ENCODE data around the gene UQCC3. TPM values are rescaled to one million over a fixed set of nuclear protein-coding genes. Genes with fewer than 3 reads are reported as not detected.
"Not testable (repeated sequence)": the region's sequence is repeated elsewhere in the genome, so short reads cannot be mapped to it uniquely, and the experiment has no call there.

UQCC3 gene
- total and polyA plus RNA-seq, 9 of the 15 experiments (the other 6 are each of a cell fraction or from before 2014, with no cell fraction given) = 3.3 to 44.3 (median 8.0) TPM

DNA sequence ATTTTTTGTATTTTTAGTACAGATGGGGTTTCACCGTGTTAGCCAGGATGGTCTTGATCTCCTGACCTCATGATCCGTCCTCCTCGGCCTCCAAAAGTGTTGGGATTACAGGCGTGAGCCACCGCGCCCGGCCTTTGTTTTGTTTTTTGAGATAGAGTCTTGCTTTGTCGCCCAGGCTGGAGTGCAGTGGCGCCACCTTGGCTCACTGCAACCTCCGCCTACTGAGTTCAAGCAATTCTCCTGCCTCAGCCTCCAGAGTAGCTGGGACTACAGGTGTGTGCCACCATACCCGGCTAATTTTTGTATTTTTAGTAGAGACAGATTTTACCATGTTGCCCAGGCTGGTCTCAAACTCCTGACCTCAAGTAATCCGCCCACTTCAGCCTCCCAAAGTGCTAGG lies 21.2 kb upstream of the UQCC3 start:
- H3K9me3 ChIP-seq (replicated peaks; ENCODE audit: control insufficient read depth, insufficient read depth, low read depth, low read length); H3K27me3 ChIP-seq (ENCODE audit: control insufficient read depth in 2 of 2, insufficient read depth in 2 of 2, low read length in 2 of 2); CTCF ChIA-PET (ENCODE audit: low intra/inter-chr PET ratio); BruUV-seq (replicated peaks); H3K9me1 ChIP-seq (ENCODE audit: control insufficient read depth, insufficient read depth, low read length); H3K27ac ChIP-seq (ENCODE audit: extremely low read depth, low read depth, low read length); H3K4me3 ChIP-seq; ATAC-seq; in situ Hi-C loops (cut with MboI); H2AFZ ChIP-seq (ENCODE audit: low read depth, low read length); intact Hi-C loops (cut with micrococcal nuclease); FAIRE-seq; H3K4me2 ChIP-seq (ENCODE audit: insufficient read depth, low read length); H3K9ac ChIP-seq (ENCODE audit: insufficient read depth in 1 of 2, low read depth in 2 of 2, low read length in 2 of 2); DNase-seq (ENCODE audit: extremely low read depth in 1 of 4, low spot score in 3 of 4): not testable (repeated sequence)
- POLR2A ChIA-PET = interaction anchor here (1.0 to 1.6 kb wide), 2 partner anchors 14 to 16 kb away, joined by 3 to 8 read pairs; partner anchors contain the start of genes C11orf98 and CSKMT
- WGBS (ENCODE audit: insufficient coverage, low coverage, missing lambda C conversion rate) = 81% methylated on average over 12 of the region's 12 CpGs
- peaks cover 46% of the 10 kb centered on the region for H3K79me2 ChIP-seq (ENCODE audit: control insufficient read depth, insufficient read depth, low read length)
- TF ChIP-seq, protein P1, sequence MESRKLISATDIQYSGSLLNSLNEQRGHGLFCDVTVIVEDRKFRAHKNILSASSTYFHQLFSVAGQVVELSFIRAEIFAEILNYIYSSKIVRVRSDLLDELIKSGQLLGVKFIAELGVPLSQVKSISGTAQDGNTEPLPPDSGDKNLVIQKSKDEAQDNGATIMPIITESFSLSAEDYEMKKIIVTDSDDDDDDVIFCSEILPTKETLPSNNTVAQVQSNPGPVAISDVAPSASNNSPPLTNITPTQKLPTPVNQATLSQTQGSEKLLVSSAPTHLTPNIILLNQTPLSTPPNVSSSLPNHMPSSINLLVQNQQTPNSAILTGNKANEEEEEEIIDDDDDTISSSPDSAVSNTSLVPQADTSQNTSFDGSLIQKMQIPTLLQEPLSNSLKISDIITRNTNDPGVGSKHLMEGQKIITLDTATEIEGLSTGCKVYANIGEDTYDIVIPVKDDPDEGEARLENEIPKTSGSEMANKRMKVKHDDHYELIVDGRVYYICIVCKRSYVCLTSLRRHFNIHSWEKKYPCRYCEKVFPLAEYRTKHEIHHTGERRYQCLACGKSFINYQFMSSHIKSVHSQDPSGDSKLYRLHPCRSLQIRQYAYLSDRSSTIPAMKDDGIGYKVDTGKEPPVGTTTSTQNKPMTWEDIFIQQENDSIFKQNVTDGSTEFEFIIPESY (CRISPR knock-in tag; IDR thresholded peaks at IDR 0.05) = peak; percentile 39; the same call in 1 of the 2 replicates
- peaks cover 15 to 48% of the 10 kb centered on the region in 2 experiments for H3K4me1 ChIP-seq (replicated peaks in 1 of 2; ENCODE audit: control insufficient read depth in 2 of 2, insufficient read depth in 2 of 2, low read length in 2 of 2)
- peaks cover 46% of the 10 kb centered on the region; the same call in 2 of the 3 replicates for H3K36me3 ChIP-seq (ENCODE audit: control insufficient read depth, insufficient read depth, low read length)
- H4K20me1 ChIP-seq (replicated peaks; ENCODE audit: control insufficient read depth, insufficient read depth, low read length) = peaks cover 20% of the 10 kb centered on the region
